Fibroblast of lung (primary cell): ENCODE results near the gene RAP1GAP. TPM values are rescaled to one million over a fixed set of nuclear protein-coding genes. Genes with fewer than 3 reads are reported as not detected.

Source experiments
- DNase-seq, 2 donors: peaks; one replicate each; pipeline versions ENCODE4 v3.0.0 to v3.0.0-alpha.2; 2010; ENCODE audit warnings: low read depth in 2 of 2
- H2AFZ ChIP-seq: 2 replicates; pipeline ENCODE4 v1.5.1; 2012; ENCODE audit warnings: low read length, control low read depth, inconsistent platforms
- H3K27ac ChIP-seq: 2 replicates; pipeline ENCODE4 v1.5.1; 2011; ENCODE audit warnings: low read length, control low read depth; ENCODE audit not compliant: insufficient read depth
- H3K27me3 ChIP-seq: 2 replicates; pipeline ENCODE4 v1.5.1; 2011; ENCODE audit warnings: mild to moderate bottlenecking, low read length; ENCODE audit not compliant: control insufficient read depth, insufficient read depth
- H3K36me3 ChIP-seq: 2 replicates; pipeline ENCODE4 v1.5.1; 2011; ENCODE audit warnings: low read length; ENCODE audit not compliant: control insufficient read depth, insufficient read depth
- H3K4me1 ChIP-seq: 2 replicates; pipeline ENCODE4 v1.5.1; 2011; ENCODE audit warnings: low read length; ENCODE audit not compliant: control insufficient read depth, insufficient read depth; ENCODE audit errors: extremely low read depth
- H3K4me2 ChIP-seq: 2 replicates; pipeline ENCODE4 v1.5.1; 2011; ENCODE audit warnings: low read length, control low read depth; ENCODE audit not compliant: insufficient read depth; ENCODE audit errors: extremely low read depth
- H3K4me3 ChIP-seq, 4 experiments: fragments of 200-600 bp in 1 of 4; sonication (generic) in 1 of 4; replicated peaks in 1 of 4; 2 replicates each; pipeline ENCODE4 v1.5.1; 2011 to 2016; ENCODE audit warnings: low read length in 4 of 4, low read depth in 3 of 4, mild to moderate bottlenecking in 3 of 4, control low read depth in 2 of 4, inconsistent platforms in 1 of 4, mixed read lengths in 1 of 4; ENCODE audit not compliant: insufficient read depth in 1 of 4; ENCODE audit errors: control extremely low read depth in 1 of 4
- H3K79me2 ChIP-seq: 2 replicates; pipeline ENCODE4 v1.5.1; 2012; ENCODE audit warnings: mild to moderate bottlenecking, low read length, inconsistent platforms; ENCODE audit not compliant: control insufficient read depth, insufficient read depth
- H3K9ac ChIP-seq: 2 replicates; pipeline ENCODE4 v1.5.1; 2011; ENCODE audit warnings: mild to moderate bottlenecking, low read length, control low read depth; ENCODE audit not compliant: insufficient read depth
- H3K9me3 ChIP-seq: 2 replicates; pipeline ENCODE4 v1.5.1; 2012; ENCODE audit warnings: low read depth, low read length; ENCODE audit not compliant: control insufficient read depth, insufficient read depth
- H4K20me1 ChIP-seq: 2 replicates; pipeline ENCODE4 v1.5.1; 2011; ENCODE audit warnings: low read length; ENCODE audit not compliant: control insufficient read depth, insufficient read depth; ENCODE audit errors: extremely low read depth
- EZH2 ChIP-seq: IDR thresholded peaks from 2 replicates; pipeline ENCODE4 v1.5.1; 2012; ENCODE audit warnings: low read length, control low read depth, mild to moderate bottlenecking; ENCODE audit errors: missing control alignments
- polyA plus RNA-seq, 2 donors: library from polyadenylated mRNA; depleted of rRNA in 1 of 2; stranded (reverse) in 1 of 2; unstranded in 1 of 2; fragments of >200 nt; gene quantifications; 2 replicates each; pipeline ENCODE4 v1.2.1, GENCODE V29; 2011 to 2012; ENCODE audit warnings: missing spikeins in 1 of 2
- total RNA-seq: library from RNA; depleted of rRNA; stranded (reverse); fragments of >200 nt; gene quantifications from 2 replicates; pipeline ENCODE4 v1.2.1, GENCODE V29; 2014
- TF ChIP-seq, protein P1 (sequence below), 2 donors: IDR thresholded peaks in 1 of 2; conservative IDR thresholded peaks in 1 of 2; 1 replicate in 1 of 2; 2 replicates in 1 of 2; pipeline ENCODE4 v1.5.1; 2011 to 2012; ENCODE audit warnings: low read length in 2 of 2, control low read depth in 1 of 2, inconsistent platforms in 1 of 2, low read depth in 1 of 2, mild to moderate bottlenecking in 1 of 2

The RAP1GAP gene
- total and polyA plus RNA-seq, 2 donors (not counting 1 experiment from before 2014, with no cell fraction given) = under 0.01 to 0.05 TPM

DNA sequence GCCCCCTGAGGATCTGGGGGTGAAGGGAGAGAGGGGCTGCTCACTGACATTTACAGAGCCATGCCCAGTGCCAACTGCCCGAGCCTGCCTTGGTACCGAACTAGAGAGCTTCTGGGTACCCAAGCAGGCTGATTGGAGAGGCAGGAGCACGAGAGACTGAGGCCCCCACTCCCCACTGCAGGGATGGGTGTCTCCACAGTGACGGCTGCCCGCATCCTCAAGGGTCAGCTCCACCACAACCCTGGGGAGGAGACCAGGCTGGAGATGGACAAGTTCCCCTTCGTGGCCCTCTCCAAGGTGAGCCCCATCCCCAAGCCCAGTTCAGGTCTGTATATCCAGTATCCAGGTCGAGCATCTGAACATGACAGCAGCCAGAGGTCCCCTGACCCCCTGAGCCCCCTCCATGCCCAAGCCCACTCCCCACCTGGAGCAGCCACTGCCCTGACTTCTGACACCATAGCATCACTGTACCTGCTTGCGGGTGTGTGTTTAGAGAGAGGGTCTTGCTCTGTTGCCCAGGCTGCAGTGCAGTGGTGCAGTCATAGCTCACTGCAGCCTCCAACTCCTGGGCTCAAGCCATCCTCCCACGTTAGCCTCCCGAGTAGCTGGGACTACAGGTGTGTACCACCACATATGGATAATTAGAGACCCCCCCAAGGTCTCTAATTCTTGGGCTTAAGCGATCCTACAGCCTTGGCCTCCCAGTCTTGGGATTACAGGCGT is 108.1 kb downstream of the RAP1GAP start:
- H3K4me3 ChIP-seq = no peak overlapping the region
- H3K36me3 ChIP-seq = no peaks in the 10 kb centered on the region
- no peaks in the 10 kb centered on the region for H4K20me1 ChIP-seq
- H3K9me3 ChIP-seq = no peaks in the 10 kb centered on the region
- H3K27ac ChIP-seq = no peak overlapping the region
- no peak overlapping the region for H2AFZ ChIP-seq
- H3K27me3 ChIP-seq = no peaks in the 10 kb centered on the region
- H3K9ac ChIP-seq = no peak overlapping the region
- TF ChIP-seq, protein P1, sequence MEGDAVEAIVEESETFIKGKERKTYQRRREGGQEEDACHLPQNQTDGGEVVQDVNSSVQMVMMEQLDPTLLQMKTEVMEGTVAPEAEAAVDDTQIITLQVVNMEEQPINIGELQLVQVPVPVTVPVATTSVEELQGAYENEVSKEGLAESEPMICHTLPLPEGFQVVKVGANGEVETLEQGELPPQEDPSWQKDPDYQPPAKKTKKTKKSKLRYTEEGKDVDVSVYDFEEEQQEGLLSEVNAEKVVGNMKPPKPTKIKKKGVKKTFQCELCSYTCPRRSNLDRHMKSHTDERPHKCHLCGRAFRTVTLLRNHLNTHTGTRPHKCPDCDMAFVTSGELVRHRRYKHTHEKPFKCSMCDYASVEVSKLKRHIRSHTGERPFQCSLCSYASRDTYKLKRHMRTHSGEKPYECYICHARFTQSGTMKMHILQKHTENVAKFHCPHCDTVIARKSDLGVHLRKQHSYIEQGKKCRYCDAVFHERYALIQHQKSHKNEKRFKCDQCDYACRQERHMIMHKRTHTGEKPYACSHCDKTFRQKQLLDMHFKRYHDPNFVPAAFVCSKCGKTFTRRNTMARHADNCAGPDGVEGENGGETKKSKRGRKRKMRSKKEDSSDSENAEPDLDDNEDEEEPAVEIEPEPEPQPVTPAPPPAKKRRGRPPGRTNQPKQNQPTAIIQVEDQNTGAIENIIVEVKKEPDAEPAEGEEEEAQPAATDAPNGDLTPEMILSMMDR (conservative IDR thresholded peaks at IDR 0.05 in 1 of 2, IDR thresholded peaks at IDR 0.05 in 1 of 2; ENCODE audit: low read depth in 1 of 2, low read length in 2 of 2) = no peak
- no peak for TF ChIP-seq EZH2
- no peaks in the 10 kb centered on the region for H3K79me2 ChIP-seq
- H3K4me2 ChIP-seq = no peak overlapping the region
- no peaks in the 10 kb centered on the region for H3K4me1 ChIP-seq
- no peak for DNase-seq

DNA sequence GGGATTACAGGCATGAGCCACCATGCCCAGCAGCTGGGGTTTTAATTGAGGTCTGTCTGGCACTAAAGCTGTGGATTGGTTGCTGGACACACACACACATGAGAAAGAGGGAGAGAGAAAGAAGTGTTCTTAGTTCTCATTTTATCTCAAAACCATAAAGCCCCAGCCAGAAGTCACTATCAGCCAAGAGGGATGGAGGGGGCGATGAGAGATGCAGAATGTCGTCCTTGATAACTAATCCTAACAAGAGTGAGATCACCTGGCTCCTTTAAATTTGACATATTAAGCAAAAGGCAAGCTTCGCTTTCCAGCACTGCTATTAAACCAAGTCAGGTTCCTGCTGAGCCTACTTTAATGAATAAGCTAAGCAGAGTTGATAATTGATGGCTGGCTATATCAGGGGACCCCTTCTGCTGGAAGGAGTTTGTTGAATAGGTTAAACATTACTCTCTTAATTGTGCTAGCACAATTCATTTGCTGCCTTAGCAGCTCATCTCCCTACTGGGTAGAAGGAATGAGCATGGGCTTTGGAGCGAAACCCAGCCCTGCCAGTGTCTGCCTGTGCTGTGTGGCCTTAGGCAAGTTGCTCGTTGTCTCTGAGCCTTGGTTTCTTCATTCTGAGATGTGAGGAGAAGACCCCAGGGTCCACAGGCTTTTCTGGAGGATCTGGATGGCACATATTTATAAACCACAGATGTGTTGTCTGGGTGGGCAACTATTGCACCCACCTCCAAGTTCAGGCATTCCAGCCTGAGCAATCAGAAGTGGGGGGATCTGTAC is 109.2 kb downstream of the RAP1GAP start:
- H3K4me3 ChIP-seq = no peak overlapping the region
- no peak overlapping the region for H2AFZ ChIP-seq
- no peaks in the 10 kb centered on the region for H3K27me3 ChIP-seq
- H3K9ac ChIP-seq = no peak overlapping the region
- H3K4me1 ChIP-seq = no peaks in the 10 kb centered on the region
- H4K20me1 ChIP-seq = no peaks in the 10 kb centered on the region
- TF ChIP-seq, protein P1 (conservative IDR thresholded peaks at IDR 0.05 in 1 of 2, IDR thresholded peaks at IDR 0.05 in 1 of 2; ENCODE audit: low read depth in 1 of 2, low read length in 2 of 2) = no peak
- no peak for TF ChIP-seq EZH2
- no peak for DNase-seq
- H3K9me3 ChIP-seq = no peaks in the 10 kb centered on the region
- H3K4me2 ChIP-seq = no peak overlapping the region
- H3K27ac ChIP-seq = no peak overlapping the region
- no peaks in the 10 kb centered on the region for H3K36me3 ChIP-seq
- H3K79me2 ChIP-seq = no peaks in the 10 kb centered on the region

DNA sequence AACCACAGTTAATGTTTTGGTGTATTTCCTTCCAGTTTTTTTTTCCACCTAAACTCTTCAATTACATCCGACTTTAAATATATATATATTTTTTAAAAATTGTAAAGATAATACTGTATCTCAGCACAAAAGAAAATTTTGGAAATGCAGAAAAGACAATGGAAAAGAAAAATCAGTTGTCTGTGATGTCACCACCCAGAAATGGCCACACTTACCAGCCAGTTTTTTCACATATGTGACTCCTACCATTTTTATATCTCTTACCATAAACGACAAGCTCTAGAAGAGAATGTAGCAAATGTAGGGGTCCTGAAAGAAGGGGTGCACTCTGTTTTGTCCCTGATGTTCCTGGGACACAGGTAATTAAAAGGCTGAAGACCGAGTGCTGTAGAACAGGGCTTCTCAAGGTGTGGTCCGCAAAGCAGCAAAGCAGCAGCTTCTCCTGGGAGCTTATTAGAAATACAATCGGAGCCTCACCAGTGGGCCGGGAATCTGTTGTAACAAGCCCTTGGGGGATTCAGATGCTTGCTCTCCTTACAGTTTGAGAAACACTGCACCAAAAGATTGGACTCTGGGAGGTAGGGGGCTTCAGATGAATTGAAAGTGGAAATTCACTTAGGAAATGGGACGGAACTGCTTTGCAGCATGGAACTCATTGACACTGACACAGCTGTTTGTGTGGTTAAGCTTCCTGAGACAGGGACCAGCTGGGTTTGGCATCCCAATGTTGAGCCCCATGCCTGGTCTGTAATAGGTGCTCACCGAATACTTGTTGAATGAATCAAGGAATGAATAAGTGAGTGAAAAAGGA is 115.8 kb downstream of the RAP1GAP start:
- Histone ChIP-seq H3K36me3 (no peaks in the 10 kb centered on the region), H3K4me1 (no peaks in the 10 kb centered on the region), H3K79me2 (no peaks in the 10 kb centered on the region), H4K20me1 (no peaks in the 10 kb centered on the region), H3K4me2 (no peak overlapping the region), H3K9me3 (no peaks in the 10 kb centered on the region), H3K9ac (no peak overlapping the region), H3K27me3 (peaks cover 2% of the 10 kb centered on the region), H3K4me3 (peak overlapping the region in 1 of 4 experiments; percentile 8), H2AFZ (no peak overlapping the region), H3K27ac (no peak overlapping the region)
- peak; percentile 74 to 90 for DNase-seq
- TF ChIP-seq, protein P1 (conservative IDR thresholded peaks at IDR 0.05 in 1 of 2, IDR thresholded peaks at IDR 0.05 in 1 of 2; ENCODE audit: low read depth in 1 of 2, low read length in 2 of 2) = no peak
- no peak for TF ChIP-seq EZH2
